OCI-LY7 (cell line): ENCODE data around the gene LEMD2. TPM values are rescaled to one million over a fixed set of nuclear protein-coding genes. Genes with fewer than 3 reads are reported as not detected.

Source experiments
- BruUV-seq: library from RNA; stranded (reverse); fragments of 400-500 nt; replicated peaks from 2 replicates; lab custom pipeline; 2021; lab: Mats Ljungman, UMichigan
- CTCF ChIA-PET: fragments of 300-600 bp; sonication (Branson Sonifier 250); formaldehyde crosslinking; loops from one replicate; lab custom pipeline; 2022; ENCODE audit warnings: antibody characterized with exemption; ENCODE audit not compliant: unreplicated experiment; lab: Charles Lee
- POLR2A ChIA-PET: fragments of 300-600 bp; sonication (Branson Sonifier 250); formaldehyde crosslinking; loops from one replicate; lab custom pipeline; 2022; ENCODE audit warnings: antibody characterized with exemption; lab: Charles Lee
- DNase-seq: peaks from one replicate; pipeline ENCODE4 v3.0.0-alpha.2; 2015; ENCODE audit warnings: low spot score
- H2AFZ ChIP-seq: fragments of 200-600 bp; sonication (generic), shearing (Covaris generic); 2 replicates; pipeline ENCODE4 v1.6.1; 2014; ENCODE audit warnings: mild to moderate bottlenecking, antibody characterized with exemption, low read length, moderate library complexity
- H3K27ac ChIP-seq: fragments of 200-600 bp; sonication (generic); 2 replicates; pipeline ENCODE4 v1.5.1; 2014; ENCODE audit warnings: mixed run types, low read depth, mild to moderate bottlenecking, moderate library complexity, low read length, inconsistent platforms; ENCODE audit not compliant: poor library complexity, severe bottlenecking
- H3K36me3 ChIP-seq: fragments of 200-600 bp; sonication (generic); 2 replicates; pipeline ENCODE4 v1.6.1; 2014; ENCODE audit warnings: mild to moderate bottlenecking, antibody characterized with exemption, low read length, moderate library complexity, mixed read lengths; ENCODE audit not compliant: insufficient read depth
- H3K4me1 ChIP-seq: fragments of 200-600 bp; sonication (generic); 2 replicates; pipeline ENCODE4 v1.5.1; 2014; ENCODE audit warnings: mild to moderate bottlenecking, low read length; ENCODE audit not compliant: insufficient read depth, poor library complexity, severe bottlenecking
- H3K4me2 ChIP-seq: fragments of 200-600 bp; sonication (generic); 2 replicates; pipeline ENCODE4 v1.6.1; 2014; ENCODE audit warnings: mild to moderate bottlenecking, low read length
- H3K4me3 ChIP-seq: fragments of 200-600 bp; sonication (generic); 2 replicates; pipeline ENCODE4 v1.5.1; 2014; ENCODE audit warnings: mild to moderate bottlenecking, low read depth, low read length; ENCODE audit not compliant: poor library complexity, severe bottlenecking
- H3K79me2 ChIP-seq: fragments of 200-600 bp; sonication (generic); 2 replicates; pipeline ENCODE4 v1.6.1; 2016; ENCODE audit warnings: low read depth, mild to moderate bottlenecking, low read length, moderate library complexity, mixed read lengths; ENCODE audit not compliant: insufficient read depth
- H3K9me2 ChIP-seq: fragments of 200-600 bp; sonication (generic); 2 replicates; pipeline ENCODE4 v1.6.1; 2016; ENCODE audit warnings: mild to moderate bottlenecking, low read length, mixed read lengths; ENCODE audit not compliant: insufficient read depth
- H3K9me3 ChIP-seq: fragments of 200-600 bp; sonication (generic); 2 replicates; pipeline ENCODE4 v1.6.1; 2014; ENCODE audit warnings: mild to moderate bottlenecking, mixed run types, low read length, mixed read lengths
- H4K20me1 ChIP-seq: fragments of 200-600 bp; sonication (generic); 2 replicates; pipeline ENCODE4 v1.6.1; 2014; ENCODE audit warnings: mild to moderate bottlenecking, antibody characterized with exemption, low read length, moderate library complexity, mixed read lengths; ENCODE audit not compliant: insufficient read depth
- CTCF ChIP-seq: fragments of 200-600 bp; sonication (generic); conservative IDR thresholded peaks from 2 replicates; pipeline ENCODE4 v1.5.1; 2014; ENCODE audit warnings: mild to moderate bottlenecking, antibody characterized with exemption, low read length, moderate library complexity, mixed read lengths
- EZH2phosphoT487 ChIP-seq: fragments of 200-600 bp; sonication (generic); IDR thresholded peaks from 2 replicates; pipeline ENCODE4 v1.6.1; 2018; ENCODE audit warnings: low read depth, borderline replicate concordance, mild to moderate bottlenecking, mixed run types, antibody characterized with exemption, low read length, moderate library complexity, mixed read lengths
- intact Hi-C: fragments of 100-400 bp; cut with micrococcal nuclease; formaldehyde crosslinking; loops from one replicate; pipeline ENCODE4 v1.10.0; 2022; ENCODE audit not compliant: unreplicated experiment
- total RNA-seq, 2 experiments: library from RNA; depleted of rRNA in 1 of 2; stranded (reverse); fragments of >200 nt in 1 of 2; shearing (Covaris generic) in 1 of 2; gene quantifications; 2 replicates each; pipeline ENCODE4 v1.2.3, GENCODE V29; 2014 to 2022

The LEMD2 gene
- total RNA-seq, 2 experiments from 2014 or later = 59.2 to 66.9 TPM

GRCh38 chr6:33815854-33816253 is 26.9 kb upstream of the LEMD2 start:
- Histone ChIP-seq H3K36me3 (no peaks in the 10 kb centered on the region), H2AFZ (no peak overlapping the region), H3K9me3 (no peaks in the 10 kb centered on the region), H3K9me2 (no peaks in the 10 kb centered on the region), H4K20me1 (no peaks in the 10 kb centered on the region), H3K27ac (no peak overlapping the region), H3K4me2 (no peak overlapping the region), H3K4me1 (no peaks in the 10 kb centered on the region), H3K4me3 (no peak overlapping the region), H3K79me2 (no peaks in the 10 kb centered on the region)
- ChIA-PET POLR2A (no interaction called here), CTCF (no interaction called here)
- no TSS peak for BruUV-seq
- intact Hi-C loops = no loop called here
- DNase-seq = peak; percentile 46
- TF ChIP-seq EZH2phosphoT487 (no peak), CTCF (no peak)

GRCh38 chr6:33813990-33814985 is 25.4 kb upstream of the LEMD2 start:
- CTCF ChIA-PET = no interaction called here
- no peaks in the 10 kb centered on the region for H3K4me1 ChIP-seq

More at GRCh38 chr6:33813990-33814985, 25.4 kb upstream of the LEMD2 start:
- no peak overlapping the region for H2AFZ ChIP-seq
- H3K9me2 ChIP-seq = no peaks in the 10 kb centered on the region
- H3K36me3 ChIP-seq = no peaks in the 10 kb centered on the region
- H3K4me3 ChIP-seq = no peak overlapping the region
- H3K27ac ChIP-seq = no peak overlapping the region
- no peaks in the 10 kb centered on the region for H3K79me2 ChIP-seq
- no peaks in the 10 kb centered on the region for H3K9me3 ChIP-seq
- no peak for TF ChIP-seq EZH2phosphoT487
- no peak for TF ChIP-seq CTCF
- no TSS peak for BruUV-seq
- intact Hi-C loops = loop anchor here (2.0 kb wide), 1 partner anchor 71 kb away; no protein-coding TSS in a partner anchor
- no peak overlapping the region for H3K4me2 ChIP-seq
- POLR2A ChIA-PET = interaction anchor here (0.6 kb wide), 1 partner anchor 187 kb away, joined by 3 read pairs; no protein-coding TSS in a partner anchor
- DNase-seq = no peak
- H4K20me1 ChIP-seq = no peaks in the 10 kb centered on the region
